ENCODE measurements around the gene CCDC83.

DNA sequence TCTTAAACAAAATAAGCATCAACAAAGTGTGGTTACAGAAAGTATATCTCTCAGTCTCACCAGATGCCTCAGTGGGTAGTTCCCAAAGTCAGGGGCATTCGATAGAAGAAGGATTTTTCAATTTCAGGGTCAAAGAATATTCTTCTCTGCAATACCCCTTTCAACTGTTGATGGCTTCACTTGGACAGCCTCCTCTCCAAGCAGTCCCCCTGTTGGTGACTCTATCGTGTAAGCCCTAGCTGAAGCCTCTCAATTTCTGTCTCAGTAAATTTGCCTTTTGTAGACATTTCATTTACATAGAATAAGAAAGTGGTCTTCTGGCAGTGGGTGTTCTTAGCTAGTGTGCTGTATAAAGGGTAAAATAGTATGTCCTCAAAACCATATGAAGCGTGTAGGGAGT is 11.3 kb upstream of the CCDC83 start:
- TF ChIP-seq, protein P1, sequence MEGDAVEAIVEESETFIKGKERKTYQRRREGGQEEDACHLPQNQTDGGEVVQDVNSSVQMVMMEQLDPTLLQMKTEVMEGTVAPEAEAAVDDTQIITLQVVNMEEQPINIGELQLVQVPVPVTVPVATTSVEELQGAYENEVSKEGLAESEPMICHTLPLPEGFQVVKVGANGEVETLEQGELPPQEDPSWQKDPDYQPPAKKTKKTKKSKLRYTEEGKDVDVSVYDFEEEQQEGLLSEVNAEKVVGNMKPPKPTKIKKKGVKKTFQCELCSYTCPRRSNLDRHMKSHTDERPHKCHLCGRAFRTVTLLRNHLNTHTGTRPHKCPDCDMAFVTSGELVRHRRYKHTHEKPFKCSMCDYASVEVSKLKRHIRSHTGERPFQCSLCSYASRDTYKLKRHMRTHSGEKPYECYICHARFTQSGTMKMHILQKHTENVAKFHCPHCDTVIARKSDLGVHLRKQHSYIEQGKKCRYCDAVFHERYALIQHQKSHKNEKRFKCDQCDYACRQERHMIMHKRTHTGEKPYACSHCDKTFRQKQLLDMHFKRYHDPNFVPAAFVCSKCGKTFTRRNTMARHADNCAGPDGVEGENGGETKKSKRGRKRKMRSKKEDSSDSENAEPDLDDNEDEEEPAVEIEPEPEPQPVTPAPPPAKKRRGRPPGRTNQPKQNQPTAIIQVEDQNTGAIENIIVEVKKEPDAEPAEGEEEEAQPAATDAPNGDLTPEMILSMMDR (IDR thresholded peaks at IDR 0.05; ENCODE audit: low read depth, low read length) = no peak
- no peak for TF ChIP-seq POLR2A (IDR thresholded peaks at IDR 0.05; ENCODE audit: extremely low read depth, insufficient read length)
- TF ChIP-seq, protein P2, sequence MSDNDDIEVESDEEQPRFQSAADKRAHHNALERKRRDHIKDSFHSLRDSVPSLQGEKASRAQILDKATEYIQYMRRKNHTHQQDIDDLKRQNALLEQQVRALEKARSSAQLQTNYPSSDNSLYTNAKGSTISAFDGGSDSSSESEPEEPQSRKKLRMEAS (IDR thresholded peaks at IDR 0.05; ENCODE audit: low read depth, low read length) = no peak
- no peak for TF ChIP-seq MYC (IDR thresholded peaks at IDR 0.05; ENCODE audit: low read depth, low read length)
